HG02840 (cell line): ENCODE measurements around the gene ARHGEF28.

ENCODE experiments used
- ATAC-seq: cut with Tn5 transposase; IDR thresholded peaks from one replicate; pipeline ENCODE4 v1.9.1; 2021; ENCODE audit warnings: mild to moderate bottlenecking, moderate library complexity, moderate number of reproducible peaks; ENCODE audit not compliant: unreplicated experiment, low FRiP score

Gene ARHGEF28

GRCh38 chr5:73691302-73692080 lies 65.5 kb downstream of the ARHGEF28 start:
- no peak for ATAC-seq

- ATAC-seq, result no peak
Observed at GRCh38 chr5:73692166-73692640, 66.2 kb downstream of the ARHGEF28 start.

GRCh38 chr5:73692981-73693380 lies 67.0 kb downstream of the ARHGEF28 start:
- no peak for ATAC-seq

GRCh38 chr5:73693573-73694061 lies 67.6 kb downstream of the ARHGEF28 start:
- no peak for ATAC-seq

- ATAC-seq, result peak; percentile 50
Observed at GRCh38 chr5:73694089-73694488, 68.1 kb downstream of the ARHGEF28 start.

GRCh38 chr5:73698011-73698410 lies 72.0 kb downstream of the ARHGEF28 start:
- ATAC-seq, result no peak

- no peak for ATAC-seq
Observed at GRCh38 chr5:73701566-73701965, 75.6 kb downstream of the ARHGEF28 start.

- ATAC-seq, result no peak
Observed at GRCh38 chr5:73702534-73702933, 76.5 kb downstream of the ARHGEF28 start.

GRCh38 chr5:73702951-73703350 lies 77.0 kb downstream of the ARHGEF28 start:
- ATAC-seq, result no peak

- no peak for ATAC-seq
Observed at GRCh38 chr5:73705364-73705763, 79.4 kb downstream of the ARHGEF28 start.

- no peak for ATAC-seq
Observed at GRCh38 chr5:73706963-73707362, 81.0 kb downstream of the ARHGEF28 start.

GRCh38 chr5:73709536-73710129 lies 83.6 kb downstream of the ARHGEF28 start:
- ATAC-seq, result no peak

- no peak for ATAC-seq
Observed at GRCh38 chr5:73716284-73716808, 90.3 kb downstream of the ARHGEF28 start.

- no peak for ATAC-seq
Observed at GRCh38 chr5:73718762-73719161, 92.8 kb downstream of the ARHGEF28 start.

- no peak for ATAC-seq
Observed at GRCh38 chr5:73719632-73720031, 93.6 kb downstream of the ARHGEF28 start.

- ATAC-seq, result no peak
Observed at GRCh38 chr5:73722231-73722630, 96.2 kb downstream of the ARHGEF28 start.

- no peak for ATAC-seq
Observed at GRCh38 chr5:73726071-73726470, 100.1 kb downstream of the ARHGEF28 start.

- no peak for ATAC-seq
Observed at GRCh38 chr5:73726606-73727231, 100.7 kb downstream of the ARHGEF28 start.

GRCh38 chr5:73727470-73727869 lies 101.5 kb downstream of the ARHGEF28 start:
- ATAC-seq, result no peak

- ATAC-seq, result no peak
Observed at GRCh38 chr5:73728493-73729273, 102.7 kb downstream of the ARHGEF28 start.
